H1 (cell line): ENCODE data around the gene SH2D2A. TPM values are rescaled to one million over a fixed set of nuclear protein-coding genes. Genes with fewer than 3 reads are reported as not detected.

Source experiments
- CTCF ChIA-PET: fragments of 300-600 bp; sonication (Branson Sonifier 250); formaldehyde crosslinking; loops from one replicate; lab custom pipeline; 2021; ENCODE audit not compliant: partially characterized antibody; lab: Charles Lee
- POLR2A ChIA-PET: fragments of 300-600 bp; sonication (Branson Sonifier 250); formaldehyde crosslinking; loops from one replicate; lab custom pipeline; 2021; ENCODE audit warnings: inconsistent platforms; ENCODE audit not compliant: partially characterized antibody; lab: Charles Lee
- DNase-seq, 2 experiments: peaks; one replicate each; pipeline versions ENCODE4 v3.0.0 to v3.0.0-alpha.2; 2010 to 2022; ENCODE audit warnings: low spot score in 2 of 2, low read depth in 1 of 2, mixed read lengths in 1 of 2
- FAIRE-seq: peaks from 2 replicates; lab custom pipeline; 2011; peaks lifted over from hg19 to GRCh38; lab: Jason Lieb, UNC
- H2AFZ ChIP-seq: 2 replicates; pipeline ENCODE4 v1.8.1; 2012; ENCODE audit warnings: low read length, inconsistent platforms
- H2AK5ac ChIP-seq: 2 replicates; pipeline ENCODE4 v1.6.1; 2013; ENCODE audit warnings: low read depth, low read length
- H2BK120ac ChIP-seq: replicated peaks from 2 replicates; pipeline ENCODE3; 2013; ENCODE audit warnings: low read depth, low read length, inconsistent platforms
- H2BK12ac ChIP-seq: 2 replicates; pipeline ENCODE4 v1.6.1; 2013; ENCODE audit warnings: low read depth, low read length
- H2BK15ac ChIP-seq: 2 replicates; pipeline ENCODE4 v1.6.1; 2013; ENCODE audit warnings: low read length
- H2BK20ac ChIP-seq: 2 replicates; pipeline ENCODE4 v1.6.1; 2013; ENCODE audit warnings: low read length
- H2BK5ac ChIP-seq: 2 replicates; pipeline ENCODE4 v1.6.1; 2013; ENCODE audit warnings: low read depth, low read length
- H3K14ac ChIP-seq: 2 replicates; pipeline ENCODE4 v1.6.1; 2013; ENCODE audit warnings: inconsistent platforms; ENCODE audit not compliant: insufficient read length
- H3K18ac ChIP-seq: 2 replicates; pipeline ENCODE4 v1.6.1; 2013; ENCODE audit warnings: low read length; ENCODE audit errors: extremely low read depth
- H3K23ac ChIP-seq: 2 replicates; pipeline ENCODE4 v1.6.1; 2013; ENCODE audit warnings: inconsistent platforms; ENCODE audit not compliant: insufficient read length
- H3K23me2 ChIP-seq: 2 replicates; pipeline ENCODE4 v1.6.1; 2013; ENCODE audit warnings: low read depth, low read length
- H3K27ac ChIP-seq: 2 replicates; pipeline ENCODE4 v1.6.1; 2011; ENCODE audit warnings: low read depth, low read length, inconsistent platforms
- H3K27me3 ChIP-seq, 4 experiments: replicated peaks in 1 of 4; 1 replicate in 1 of 4; 2 replicates in 3 of 4; pipeline versions ENCODE4 v1.6.1 to v1.8.1; 2011 to 2013; ENCODE audit warnings: low read length in 3 of 4, mild to moderate bottlenecking in 3 of 4, inconsistent platforms in 2 of 4, mixed read lengths in 2 of 4, moderate library complexity in 1 of 4; ENCODE audit not compliant: control insufficient read depth in 3 of 4, insufficient read depth in 3 of 4; ENCODE audit errors: extremely low read depth in 1 of 4
- H3K36me3 ChIP-seq, 4 experiments: 2 replicates each; pipeline versions ENCODE4 v1.6.1 to v1.8.1; 2011 to 2013; ENCODE audit warnings: mild to moderate bottlenecking in 4 of 4, low read length in 3 of 4, moderate library complexity in 2 of 4, control low read depth in 1 of 4, inconsistent platforms in 1 of 4; ENCODE audit not compliant: insufficient read depth in 4 of 4, control insufficient read depth in 2 of 4
- H3K4ac ChIP-seq: replicated peaks from 2 replicates; pipeline ENCODE3; 2013; ENCODE audit warnings: low read length, low read depth, mixed read lengths, inconsistent platforms; ENCODE audit not compliant: insufficient read length
- H3K4me1 ChIP-seq, 4 experiments: replicated peaks in 1 of 4; 1 replicate in 1 of 4; 2 replicates in 3 of 4; pipeline versions ENCODE4 v1.6.1 to v1.8.1; 2011 to 2013; ENCODE audit warnings: low read length in 3 of 4, inconsistent platforms in 2 of 4, mixed read lengths in 1 of 4; ENCODE audit not compliant: insufficient read depth in 4 of 4, control insufficient read depth in 3 of 4
- H3K4me2 ChIP-seq, 2 experiments: 2 replicates each; pipeline versions ENCODE4 v1.6.1 to v1.8.1; 2011 to 2013; ENCODE audit warnings: low read depth in 2 of 2, low read length in 2 of 2, control low read depth in 1 of 2, inconsistent platforms in 1 of 2, mild to moderate bottlenecking in 1 of 2; ENCODE audit not compliant: insufficient read depth in 1 of 2
- H3K4me3 ChIP-seq, 4 experiments: fragments of 200-600, 300-600 bp in 1 of 4; sonication (generic), shearing (Covaris generic), sonication (Bioruptor Twin) in 1 of 4; 2 replicates each; pipeline versions ENCODE4 v1.5.1 to v1.8.1; 2011 to 2016; ENCODE audit warnings: low read length in 4 of 4, low read depth in 3 of 4, control low read depth in 2 of 4, inconsistent platforms in 2 of 4, mild to moderate bottlenecking in 2 of 4, mixed read lengths in 1 of 4, moderate library complexity in 1 of 4; ENCODE audit not compliant: insufficient read depth in 2 of 4; ENCODE audit errors: extremely low read depth in 1 of 4
- H3K56ac ChIP-seq: replicated peaks from 2 replicates; pipeline ENCODE3; 2013; ENCODE audit warnings: low read depth, mild to moderate bottlenecking, mixed read lengths, low read length, inconsistent platforms; ENCODE audit not compliant: insufficient read length
- H3K79me1 ChIP-seq: 2 replicates; pipeline ENCODE4 v1.6.1; 2013; ENCODE audit warnings: low read depth, low read length, control low read depth
- H3K79me2 ChIP-seq, 2 experiments: 2 replicates each; pipeline versions ENCODE4 v1.6.1 to v1.8.1; 2012 to 2013; ENCODE audit warnings: low read length in 2 of 2, mild to moderate bottlenecking in 2 of 2, inconsistent platforms in 1 of 2; ENCODE audit not compliant: insufficient read depth in 2 of 2, control insufficient read depth in 1 of 2
- H3K9ac ChIP-seq, 4 experiments: replicated peaks in 1 of 4; 1 replicate in 1 of 4; 2 replicates in 3 of 4; pipeline versions ENCODE4 v1.6.1 to v1.8.1; 2011 to 2013; ENCODE audit warnings: low read depth in 3 of 4, low read length in 3 of 4, control low read depth in 2 of 4, mild to moderate bottlenecking in 2 of 4, moderate library complexity in 2 of 4, inconsistent platforms in 1 of 4; ENCODE audit errors: extremely low read depth in 1 of 4
- H3K9me3 ChIP-seq, 2 experiments: 2 replicates each; pipeline versions ENCODE4 v1.6.1 to v1.8.1; 2012 to 2013; ENCODE audit warnings: mild to moderate bottlenecking in 2 of 2, moderate library complexity in 2 of 2, control low read depth in 1 of 2, inconsistent platforms in 1 of 2, low read depth in 1 of 2, low read length in 1 of 2, mixed read lengths in 1 of 2; ENCODE audit not compliant: insufficient read depth in 2 of 2
- H4K20me1 ChIP-seq, 2 experiments: replicated peaks in 1 of 2; 2 replicates each; pipeline versions ENCODE3 to v1.8.1; 2011 to 2013; ENCODE audit warnings: inconsistent platforms in 2 of 2, low read length in 2 of 2, mild to moderate bottlenecking in 1 of 2; ENCODE audit not compliant: insufficient read depth in 2 of 2, control insufficient read depth in 1 of 2
- H4K5ac ChIP-seq: 2 replicates; pipeline ENCODE4 v1.6.1; 2013; ENCODE audit warnings: low read length, low read depth, mixed read lengths, inconsistent platforms; ENCODE audit not compliant: insufficient read length
- H4K8ac ChIP-seq: 2 replicates; pipeline ENCODE4 v1.8.0; 2013; ENCODE audit warnings: mild to moderate bottlenecking, moderate library complexity, low read length, inconsistent platforms; ENCODE audit not compliant: insufficient read depth; ENCODE audit errors: extremely low read depth
- H4K91ac ChIP-seq: replicated peaks from 2 replicates; pipeline ENCODE3; 2013; ENCODE audit warnings: low read length, mixed read lengths, inconsistent platforms; ENCODE audit not compliant: insufficient read length
- BACH1 ChIP-seq: IDR thresholded peaks from 2 replicates; pipeline ENCODE4 v1.6.1; 2012; ENCODE audit warnings: low read length, improper control_type of control experiment
- EZH2 ChIP-seq: fragments of 200-600 bp; sonication (generic); IDR thresholded peaks from 2 replicates; pipeline ENCODE4 v1.7.1; 2012; ENCODE audit warnings: low read depth, mild to moderate bottlenecking, moderate library complexity, low read length, inconsistent platforms; ENCODE audit not compliant: severe bottlenecking
- FOSL1 ChIP-seq: IDR thresholded peaks from 2 replicates; pipeline ENCODE4 v1.6.1; 2011; ENCODE audit warnings: mild to moderate bottlenecking, low read depth, low read length, moderate library complexity; ENCODE audit not compliant: insufficient read depth
- KDM1A ChIP-seq: fragments of 200-600, 300-600 bp; sonication (generic); IDR thresholded peaks from 2 replicates; pipeline ENCODE4 v1.7.1; 2016; ENCODE audit warnings: mild to moderate bottlenecking, low read length, borderline replicate concordance
- KDM5A ChIP-seq: fragments of 200-600 bp; IDR thresholded peaks from 2 replicates; pipeline ENCODE4 v1.7.1; 2012; ENCODE audit warnings: mild to moderate bottlenecking, low read length, inconsistent platforms, mixed read lengths
- POU5F1 ChIP-seq: IDR thresholded peaks from 2 replicates; pipeline ENCODE4 v1.6.1; 2011; ENCODE audit warnings: low read depth, mild to moderate bottlenecking, low read length, moderate library complexity
- RNF2 ChIP-seq: fragments of 200-900, 300-1000 bp; sonication (generic); IDR thresholded peaks from 2 replicates; pipeline ENCODE4 v1.7.1; 2016; ENCODE audit warnings: borderline replicate concordance, low read depth, mild to moderate bottlenecking, antibody characterized with exemption, low read length; ENCODE audit not compliant: poor library complexity, severe bottlenecking; ENCODE audit errors: missing control alignments
- SIRT6 ChIP-seq: IDR thresholded peaks from one replicate; pipeline ENCODE4 v1.7.1; 2012; ENCODE audit warnings: low read length, inconsistent platforms
- SP2 ChIP-seq: IDR thresholded peaks from 2 replicates; pipeline ENCODE4 v1.6.1; 2012; ENCODE audit warnings: mild to moderate bottlenecking, low read length, inconsistent platforms
- WGBS, 2 experiments: shearing (Covaris generic) in 1 of 2; methylation state at CpG; one replicate each; pipeline versions ENCODE4 v1.1.6 to v1.1.7; 2013 to 2015; ENCODE audit warnings: low lambda C conversion rate in 2 of 2, mixed read lengths in 2 of 2, inconsistent platforms in 1 of 2, low coverage in 1 of 2, missing lambda C conversion rate in 1 of 2; ENCODE audit not compliant: insufficient replicate concordance in 2 of 2, insufficient coverage in 1 of 2, insufficient read length in 1 of 2; ENCODE audit errors: extremely low coverage in 1 of 2, missing lambda C conversion rate in 1 of 2; 5-methylcytosine and 5-hydroxymethylcytosine counted together
- polyA plus RNA-seq, 7 experiments: library from polyadenylated mRNA; depleted of rRNA in 3 of 7; stranded (reverse) in 5 of 7; unstranded in 2 of 7; fragments of >200 nt in 5 of 7; fragments of 200-250 nt in 2 of 7; gene quantifications; 1 replicate in 5 of 7; 2 replicates in 1 of 7; 4 replicates in 1 of 7; pipeline versions ENCODE4 v1.2.1 to v1.2.3, GENCODE V29; 2011 to 2013; ENCODE audit warnings: missing spikeins in 2 of 7, mixed read lengths in 2 of 7
- total RNA-seq: library from RNA; stranded (reverse); fragmentation: NEBNext Ultra II Directional; extraction: Animal tissue kit (Norgen Biotek cat#: 25700); gene quantifications from 2 replicates; pipeline ENCODE4 v1.2.1, GENCODE V29; 2021

Gene SH2D2A
- total and polyA plus RNA-seq, 2 of the 8 experiments (the other 6 are each of a cell fraction or from before 2014, with no cell fraction given): 3.3 to 7.9 TPM

- Histone ChIP-seq H2BK5ac (no peak overlapping the region), H2AFZ (no peak overlapping the region), H3K23ac (no peak overlapping the region), H4K20me1 (peaks cover 1 to 7% of the 10 kb centered on the region in 2 experiments), H4K5ac (no peak overlapping the region), H2BK15ac (no peak overlapping the region; the same call in 1 of the 2 replicates), H2BK120ac (no peak overlapping the region), H3K4me1 (peaks cover 0 to 14% (median 10%) of the 10 kb centered on the region in 4 experiments; a peak in 5 of 7 replicates), H3K27me3 (peaks cover 28 to 51% (median 44%) of the 10 kb centered on the region in 4 experiments), H3K27ac (no peak overlapping the region), H4K91ac (no peak overlapping the region), H3K23me2 (peaks cover 7% of the 10 kb centered on the region; the same call in 1 of the 2 replicates), H2BK20ac (no peak overlapping the region), H3K4ac (no peak overlapping the region), H3K18ac (no peak overlapping the region), H3K4me2 (no peak overlapping the region), H3K9ac (no peak overlapping the region), H2BK12ac (no peak overlapping the region), H3K56ac (no peak overlapping the region), H3K14ac (no peak overlapping the region), H3K4me3 (no peak overlapping the region), H3K9me3 (no peaks in the 10 kb centered on the region), H3K79me1 (no peaks in the 10 kb centered on the region), H4K8ac (no peak overlapping the region), H2AK5ac (no peak overlapping the region), H3K79me2 (no peaks in the 10 kb centered on the region), H3K36me3 (peaks cover 0 to 2% (median 0%) of the 10 kb centered on the region in 4 experiments; a peak in 1 of 8 replicates)
- 56% methylated on average over 9 of the region's 9 CpGs; no CpG with 5 or more reads in 1 of the 2 experiments for WGBS, 2 experiments
- no peak for DNase-seq
- no peak for FAIRE-seq
- TF ChIP-seq KDM5A (no peak), FOSL1 (no peak), EZH2 (no peak), BACH1 (no peak), KDM1A (no peak), SIRT6 (no peak), RNF2 (no peak), POU5F1 (no peak), SP2 (no peak)
- POLR2A ChIA-PET: interaction anchor here (1.1 to 1.4 kb wide), 2 partner anchors 9 to 11 kb away, joined by 3 read pairs; no protein-coding TSS in a partner anchor
- CTCF ChIA-PET: interaction anchor here (1.0 to 25.2 kb wide), 8 partner anchors 16 to 183 kb away, joined by 3 to 719 read pairs (median 18); partner anchors contain the start of genes LRRC71 and PEAR1
Observed at GRCh38 chr1:156865258-156865657, 48.6 kb upstream of the SH2D2A start.
